Endodermal cell (in vitro differentiated cells): ENCODE results near the gene TMEM38A. TPM values are rescaled to one million over a fixed set of nuclear protein-coding genes. Genes with fewer than 3 reads are reported as not detected.

Source experiments
- DNase-seq: peaks from one replicate; pipeline ENCODE4 v3.0.0-alpha.2; 2017
- H3K27ac ChIP-seq: 2 replicates; pipeline ENCODE4 v1.5.1; 2013; ENCODE audit warnings: mild to moderate bottlenecking, low read depth, low read length, moderate library complexity
- H3K27me3 ChIP-seq: 2 replicates; pipeline ENCODE4 v1.6.1; 2013; ENCODE audit warnings: mild to moderate bottlenecking, low read length, moderate library complexity; ENCODE audit not compliant: insufficient read depth, control insufficient read depth, poor library complexity, severe bottlenecking
- H3K36me3 ChIP-seq: 2 replicates; pipeline ENCODE4 v1.7.0; 2013; ENCODE audit warnings: mild to moderate bottlenecking, low read length, moderate library complexity; ENCODE audit not compliant: control insufficient read depth, insufficient read depth
- H3K4me1 ChIP-seq: one replicate; pipeline ENCODE4 v1.7.0; 2013; ENCODE audit warnings: low read length; ENCODE audit not compliant: control insufficient read depth, insufficient read depth
- H3K4me3 ChIP-seq: 2 replicates; pipeline ENCODE4 v1.5.1; 2013; ENCODE audit warnings: mild to moderate bottlenecking, low read length, moderate library complexity
- H3K9ac ChIP-seq: 2 replicates; pipeline ENCODE4 v1.6.1; 2013; ENCODE audit warnings: mild to moderate bottlenecking, low read length, moderate library complexity; ENCODE audit not compliant: poor library complexity, severe bottlenecking; ENCODE audit errors: extremely low read depth
- H3K9me3 ChIP-seq: 2 replicates; pipeline ENCODE4 v1.6.1; 2013; ENCODE audit warnings: mild to moderate bottlenecking, low read length, moderate library complexity; ENCODE audit not compliant: control insufficient read depth
- H3K27ac Mint-ChIP-seq: 2 replicates; pipeline ENCODE4 v1.8.0; 2020; ENCODE audit warnings: mixed read lengths
- H3K27me3 Mint-ChIP-seq: 2 replicates; pipeline ENCODE4 v1.8.0; 2021; ENCODE audit warnings: mild to moderate bottlenecking, mixed read lengths; ENCODE audit not compliant: insufficient read depth
- H3K36me3 Mint-ChIP-seq: 2 replicates; pipeline ENCODE4 v1.8.0; 2020; ENCODE audit warnings: low read depth, mixed read lengths
- H3K4me1 Mint-ChIP-seq: 2 replicates; pipeline ENCODE4 v1.8.0; 2020; ENCODE audit warnings: mixed read lengths
- H3K4me3 Mint-ChIP-seq: 2 replicates; pipeline ENCODE4 v1.8.0; 2020; ENCODE audit warnings: mild to moderate bottlenecking, moderate library complexity, mixed read lengths
- H3K9me3 Mint-ChIP-seq: 2 replicates; pipeline ENCODE4 v1.8.0; 2020; ENCODE audit warnings: mild to moderate bottlenecking, mixed read lengths
- WGBS, 2 experiments: methylation state at CpG; one replicate each; pipeline versions ENCODE4 v1.1.5 to v1.1.7; 2013; ENCODE audit warnings: missing lambda C conversion rate in 2 of 2, mixed read lengths in 1 of 2; ENCODE audit not compliant: insufficient coverage in 1 of 2, insufficient read length in 1 of 2; 5-methylcytosine and 5-hydroxymethylcytosine counted together
- total RNA-seq, 2 donors: library from RNA; stranded (reverse); fragmentation: NEBNext Ultra II Directional in 1 of 2; extraction: Animal tissue kit (Norgen Biotek cat#: 25700) in 1 of 2; gene quantifications; 2 replicates in 1 of 2; 3 replicates in 1 of 2; pipeline ENCODE4 v1.2.1, GENCODE V29; 2021
- TF ChIP-seq, protein P1 (sequence below): fragments of 200-600 bp; sonication (generic); conservative IDR thresholded peaks from 2 replicates; pipeline ENCODE4 v1.5.0; 2021; ENCODE audit warnings: antibody characterized with exemption, mild to moderate bottlenecking

Gene TMEM38A
- total RNA-seq, 2 donors from 2014 or later, result 5.1 to 6.8 TPM

DNA sequence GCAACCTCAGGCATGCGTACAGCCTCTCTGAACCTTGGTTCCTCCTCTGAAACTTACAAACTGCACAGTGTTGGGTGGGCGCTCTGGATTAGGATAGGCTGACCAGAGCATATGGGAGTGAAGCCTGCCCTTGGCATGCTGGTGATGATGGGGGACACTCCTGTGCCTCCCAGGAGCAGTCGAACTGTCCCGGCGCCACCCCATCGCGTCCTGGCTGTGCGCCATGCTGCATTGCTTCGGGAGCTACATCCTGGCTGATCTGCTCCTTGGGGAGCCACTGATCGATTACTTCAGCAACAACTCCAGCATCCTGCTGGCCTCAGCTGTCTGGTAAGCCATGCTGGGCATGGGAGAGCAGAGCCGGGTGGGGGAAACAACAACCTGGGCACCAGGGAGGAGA, 18.9 kb downstream of the TMEM38A start:
- no peaks in the 10 kb centered on the region for H3K27me3 Mint-ChIP-seq
- no peaks in the 10 kb centered on the region for H3K9me3 Mint-ChIP-seq
- Histone ChIP-seq H3K9ac (no peak overlapping the region), H3K27ac (no peak overlapping the region), H3K36me3 (peaks cover 18% of the 10 kb centered on the region), H3K4me1 (no peaks in the 10 kb centered on the region), H3K4me3 (no peak overlapping the region), H3K9me3 (no peaks in the 10 kb centered on the region), H3K27me3 (no peaks in the 10 kb centered on the region)
- no peaks in the 10 kb centered on the region for H3K4me1 Mint-ChIP-seq
- H3K36me3 Mint-ChIP-seq, result peaks cover 22% of the 10 kb centered on the region
- H3K27ac Mint-ChIP-seq, result no peak overlapping the region
- TF ChIP-seq, protein P1, sequence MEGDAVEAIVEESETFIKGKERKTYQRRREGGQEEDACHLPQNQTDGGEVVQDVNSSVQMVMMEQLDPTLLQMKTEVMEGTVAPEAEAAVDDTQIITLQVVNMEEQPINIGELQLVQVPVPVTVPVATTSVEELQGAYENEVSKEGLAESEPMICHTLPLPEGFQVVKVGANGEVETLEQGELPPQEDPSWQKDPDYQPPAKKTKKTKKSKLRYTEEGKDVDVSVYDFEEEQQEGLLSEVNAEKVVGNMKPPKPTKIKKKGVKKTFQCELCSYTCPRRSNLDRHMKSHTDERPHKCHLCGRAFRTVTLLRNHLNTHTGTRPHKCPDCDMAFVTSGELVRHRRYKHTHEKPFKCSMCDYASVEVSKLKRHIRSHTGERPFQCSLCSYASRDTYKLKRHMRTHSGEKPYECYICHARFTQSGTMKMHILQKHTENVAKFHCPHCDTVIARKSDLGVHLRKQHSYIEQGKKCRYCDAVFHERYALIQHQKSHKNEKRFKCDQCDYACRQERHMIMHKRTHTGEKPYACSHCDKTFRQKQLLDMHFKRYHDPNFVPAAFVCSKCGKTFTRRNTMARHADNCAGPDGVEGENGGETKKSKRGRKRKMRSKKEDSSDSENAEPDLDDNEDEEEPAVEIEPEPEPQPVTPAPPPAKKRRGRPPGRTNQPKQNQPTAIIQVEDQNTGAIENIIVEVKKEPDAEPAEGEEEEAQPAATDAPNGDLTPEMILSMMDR, result no peak
- H3K4me3 Mint-ChIP-seq, result no peak overlapping the region
- DNase-seq, result no peak
- 90 to 93% methylated on average over 10 to 11 of the region's 11 CpGs for WGBS, 2 experiments

DNA sequence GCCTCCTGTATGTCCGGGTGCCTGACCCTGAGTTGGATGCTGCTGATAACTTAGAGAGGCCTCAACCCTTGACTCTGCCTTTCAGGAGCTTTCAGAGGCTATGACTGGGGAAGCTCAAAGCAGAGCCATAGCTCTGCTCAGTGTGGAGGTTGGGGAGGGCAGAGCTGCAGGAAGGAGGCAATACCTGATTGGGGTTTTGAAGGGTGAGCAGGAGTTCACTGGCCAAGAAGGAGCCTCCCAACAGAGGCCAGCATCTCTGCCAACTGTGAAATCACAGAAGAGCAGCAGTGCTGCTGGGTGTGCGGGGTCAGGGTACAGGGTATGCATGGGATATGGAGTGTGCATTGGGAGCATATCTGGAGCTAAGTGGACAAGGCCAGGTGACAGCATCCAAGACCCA, 21.6 kb downstream of the TMEM38A start:
- Histone ChIP-seq H3K4me1 (no peaks in the 10 kb centered on the region), H3K4me3 (no peak overlapping the region), H3K9me3 (no peaks in the 10 kb centered on the region), H3K27me3 (no peaks in the 10 kb centered on the region), H3K9ac (no peak overlapping the region), H3K36me3 (peaks cover 18% of the 10 kb centered on the region), H3K27ac (no peak overlapping the region)
- no peaks in the 10 kb centered on the region for H3K27me3 Mint-ChIP-seq
- DNase-seq, result no peak
- no peaks in the 10 kb centered on the region for H3K4me1 Mint-ChIP-seq
- H3K9me3 Mint-ChIP-seq, result no peaks in the 10 kb centered on the region
- H3K27ac Mint-ChIP-seq, result no peak overlapping the region
- no peak overlapping the region for H3K4me3 Mint-ChIP-seq
- 89 to 100% methylated on average over 1 to 2 of the region's 2 CpGs for WGBS, 2 experiments
- TF ChIP-seq, protein P1, result no peak
- H3K36me3 Mint-ChIP-seq, result peaks cover 22% of the 10 kb centered on the region

- H3K4me3 ChIP-seq, result no peak overlapping the region
- no peak overlapping the region for H3K27ac Mint-ChIP-seq
- TF ChIP-seq, protein P1, result no peak
- no peaks in the 10 kb centered on the region for H3K27me3 Mint-ChIP-seq
- no peaks in the 10 kb centered on the region for H3K9me3 Mint-ChIP-seq
- no peaks in the 10 kb centered on the region for H3K4me1 Mint-ChIP-seq
- H3K27me3 ChIP-seq, result no peaks in the 10 kb centered on the region
- no peaks in the 10 kb centered on the region for H3K9me3 ChIP-seq
- H3K4me3 Mint-ChIP-seq, result no peak overlapping the region
- H3K9ac ChIP-seq, result no peak overlapping the region
- peaks cover 22% of the 10 kb centered on the region for H3K36me3 Mint-ChIP-seq
- peaks cover 18% of the 10 kb centered on the region for H3K36me3 ChIP-seq
- H3K27ac ChIP-seq, result no peak overlapping the region
- H3K4me1 ChIP-seq, result no peaks in the 10 kb centered on the region
- no peak for DNase-seq
- 91 to 96% methylated on average over 2 to 3 of the region's 3 CpGs for WGBS, 2 experiments
Measured at GRCh38 chr19:16684216-16684615, 23.3 kb downstream of the TMEM38A start.
